SKM-1 treated with dmso at 0.1 percent for 144 hours (cell line): Measurements from ENCODE around the gene AIF1L.
A peak's percentile ranks its signal among the peaks of the same experiment; 100 is the strongest.
"Not testable (repeated sequence)": the region's sequence is repeated elsewhere in the genome, so short reads cannot be mapped to it uniquely, and the experiment has no call there.

Source experiments
- DNase-seq: peaks from one replicate; lab custom pipeline; 2025; ENCODE audit not compliant: unreplicated experiment; lab: John Stamatoyannopoulos, UW

AIF1L gene

GRCh38 chr9:131117762-131118145 lies 21.4 kb downstream of the AIF1L start:
- DNase-seq = no peak

GRCh38 chr9:131119600-131119999 lies 23.3 kb downstream of the AIF1L start:
- no peak for DNase-seq

GRCh38 chr9:131120620-131121228 lies 24.4 kb downstream of the AIF1L start:
- DNase-seq = no peak

- DNase-seq = no peak
Observed at GRCh38 chr9:131121346-131121745, 25.0 kb downstream of the AIF1L start.

GRCh38 chr9:131122158-131122557 lies 25.8 kb downstream of the AIF1L start:
- DNase-seq = no peak

GRCh38 chr9:131125038-131125287 lies 28.6 kb downstream of the AIF1L start:
- DNase-seq = no peak

- peak; percentile 94 for DNase-seq
Observed at GRCh38 chr9:131125288-131126058, 29.1 kb downstream of the AIF1L start, which contains the start of gene NUP214. NUP214 (plus strand) TSS chr9:131125586; CDS start chr9:131125705, 119 bp downstream.

- no peak for DNase-seq
Observed at GRCh38 chr9:131126059-131126426, 29.7 kb downstream of the AIF1L start.

- no peak for DNase-seq
Observed at GRCh38 chr9:131129183-131129582, 32.9 kb downstream of the AIF1L start.

- DNase-seq = no peak
Observed at GRCh38 chr9:131138676-131139075, 42.3 kb downstream of the AIF1L start.

GRCh38 chr9:131140112-131140511 lies 43.8 kb downstream of the AIF1L start:
- no peak for DNase-seq

- DNase-seq = no peak
Observed at GRCh38 chr9:131140550-131140949, 44.2 kb downstream of the AIF1L start.

GRCh38 chr9:131142160-131142559 lies 45.8 kb downstream of the AIF1L start:
- no peak for DNase-seq

- DNase-seq = no peak
Observed at GRCh38 chr9:131144201-131144600, 47.9 kb downstream of the AIF1L start.

- DNase-seq = no peak
Observed at GRCh38 chr9:131145245-131145644, 48.9 kb downstream of the AIF1L start.

- DNase-seq = no peak
Observed at GRCh38 chr9:131146186-131146585, 49.9 kb downstream of the AIF1L start.

- no peak for DNase-seq
Observed at GRCh38 chr9:131148276-131148675, 51.9 kb downstream of the AIF1L start.

GRCh38 chr9:131148966-131149687 lies 52.8 kb downstream of the AIF1L start:
- no peak for DNase-seq

- no peak for DNase-seq
Observed at GRCh38 chr9:131149688-131150053, 53.3 kb downstream of the AIF1L start.

GRCh38 chr9:131153595-131153994 lies 57.3 kb downstream of the AIF1L start:
- DNase-seq = no peak

- not testable (repeated sequence) for DNase-seq
Observed at GRCh38 chr9:131158673-131159072, 62.3 kb downstream of the AIF1L start.

- no peak for DNase-seq
Observed at GRCh38 chr9:131160416-131161112, 64.2 kb downstream of the AIF1L start.
